Body of pancreas (tissue), 4 donors: ENCODE results near the gene TNRC18.

Experiments used
- POLR2A ChIP-seq, 3 donors: fragments of 450-650 bp; IDR thresholded peaks; one replicate each; pipeline ENCODE4 v1.6.1; 2016; ENCODE audit warnings: antibody characterized with exemption in 3 of 3, mild to moderate bottlenecking in 2 of 3
- TF ChIP-seq, protein P1 (sequence below), 7 experiments: fragments of 450-650 bp in 4 of 7; fragments of 200-600 bp in 3 of 7; sonication (generic) in 3 of 7; IDR thresholded peaks; one replicate each; pipeline ENCODE4 v1.5.1; 2016 to 2019; ENCODE audit warnings: antibody characterized with exemption in 7 of 7

GRCh38 chr7:5270788-5271187 lies 152.8 kb downstream of the TNRC18 start:
- TF ChIP-seq, protein P1, sequence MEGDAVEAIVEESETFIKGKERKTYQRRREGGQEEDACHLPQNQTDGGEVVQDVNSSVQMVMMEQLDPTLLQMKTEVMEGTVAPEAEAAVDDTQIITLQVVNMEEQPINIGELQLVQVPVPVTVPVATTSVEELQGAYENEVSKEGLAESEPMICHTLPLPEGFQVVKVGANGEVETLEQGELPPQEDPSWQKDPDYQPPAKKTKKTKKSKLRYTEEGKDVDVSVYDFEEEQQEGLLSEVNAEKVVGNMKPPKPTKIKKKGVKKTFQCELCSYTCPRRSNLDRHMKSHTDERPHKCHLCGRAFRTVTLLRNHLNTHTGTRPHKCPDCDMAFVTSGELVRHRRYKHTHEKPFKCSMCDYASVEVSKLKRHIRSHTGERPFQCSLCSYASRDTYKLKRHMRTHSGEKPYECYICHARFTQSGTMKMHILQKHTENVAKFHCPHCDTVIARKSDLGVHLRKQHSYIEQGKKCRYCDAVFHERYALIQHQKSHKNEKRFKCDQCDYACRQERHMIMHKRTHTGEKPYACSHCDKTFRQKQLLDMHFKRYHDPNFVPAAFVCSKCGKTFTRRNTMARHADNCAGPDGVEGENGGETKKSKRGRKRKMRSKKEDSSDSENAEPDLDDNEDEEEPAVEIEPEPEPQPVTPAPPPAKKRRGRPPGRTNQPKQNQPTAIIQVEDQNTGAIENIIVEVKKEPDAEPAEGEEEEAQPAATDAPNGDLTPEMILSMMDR (IDR thresholded peaks at IDR 0.05) = no peak
- no peak for TF ChIP-seq POLR2A (IDR thresholded peaks at IDR 0.05)
